ENCODE measurements around the gene GPC5.
"Not testable (repeated sequence)": the region's sequence is repeated elsewhere in the genome, so short reads cannot be mapped to it uniquely, and the experiment has no call there.

The GPC5 gene

DNA sequence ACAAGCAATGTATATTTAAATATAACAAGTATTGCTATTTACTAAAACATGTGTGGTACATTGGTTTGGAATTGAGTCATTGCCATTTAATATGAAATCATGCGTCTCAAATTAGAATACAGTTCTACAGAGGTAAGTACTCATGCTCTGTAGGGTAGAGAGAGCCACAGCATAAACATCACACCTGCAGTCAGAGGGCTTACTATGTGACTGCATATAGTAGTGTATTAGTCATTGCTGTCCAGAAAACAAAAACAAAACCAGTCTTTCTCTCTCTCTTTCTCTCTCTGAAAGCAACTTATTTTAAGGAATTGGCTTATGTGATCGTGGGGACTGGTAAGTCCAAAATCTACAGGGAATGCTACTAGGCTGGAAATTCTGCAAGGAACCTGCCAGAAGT lies 370.3 kb downstream of the GPC5 start:
- DNase-seq (ENCODE audit: extremely low spot score): no peak
- TF ChIP-seq, protein P1, sequence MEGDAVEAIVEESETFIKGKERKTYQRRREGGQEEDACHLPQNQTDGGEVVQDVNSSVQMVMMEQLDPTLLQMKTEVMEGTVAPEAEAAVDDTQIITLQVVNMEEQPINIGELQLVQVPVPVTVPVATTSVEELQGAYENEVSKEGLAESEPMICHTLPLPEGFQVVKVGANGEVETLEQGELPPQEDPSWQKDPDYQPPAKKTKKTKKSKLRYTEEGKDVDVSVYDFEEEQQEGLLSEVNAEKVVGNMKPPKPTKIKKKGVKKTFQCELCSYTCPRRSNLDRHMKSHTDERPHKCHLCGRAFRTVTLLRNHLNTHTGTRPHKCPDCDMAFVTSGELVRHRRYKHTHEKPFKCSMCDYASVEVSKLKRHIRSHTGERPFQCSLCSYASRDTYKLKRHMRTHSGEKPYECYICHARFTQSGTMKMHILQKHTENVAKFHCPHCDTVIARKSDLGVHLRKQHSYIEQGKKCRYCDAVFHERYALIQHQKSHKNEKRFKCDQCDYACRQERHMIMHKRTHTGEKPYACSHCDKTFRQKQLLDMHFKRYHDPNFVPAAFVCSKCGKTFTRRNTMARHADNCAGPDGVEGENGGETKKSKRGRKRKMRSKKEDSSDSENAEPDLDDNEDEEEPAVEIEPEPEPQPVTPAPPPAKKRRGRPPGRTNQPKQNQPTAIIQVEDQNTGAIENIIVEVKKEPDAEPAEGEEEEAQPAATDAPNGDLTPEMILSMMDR (IDR thresholded peaks at IDR 0.05; ENCODE audit: control extremely low read depth, extremely low read depth, low read depth, missing control alignments): no peak
- ChIA-PET CTCF (no interaction called here), POLR2A (no interaction called here)

GRCh38 chr13:91771229-91771628 lies 372.8 kb downstream of the GPC5 start:
- TF ChIP-seq, protein P1 (IDR thresholded peaks at IDR 0.05; ENCODE audit: control extremely low read depth, extremely low read depth, low read depth, missing control alignments): no peak
- no peak for DNase-seq (ENCODE audit: extremely low spot score)
- POLR2A ChIA-PET: no interaction called here
- CTCF ChIA-PET: no interaction called here

GRCh38 chr13:91773591-91774227 lies 375.3 kb downstream of the GPC5 start:
- TF ChIP-seq, protein P1 (IDR thresholded peaks at IDR 0.05; ENCODE audit: control extremely low read depth, extremely low read depth, low read depth, missing control alignments): no peak
- ChIA-PET CTCF (interaction anchor here (0.6 kb wide), 1 partner anchor 53 kb away, joined by 3 read pairs; no protein-coding TSS in a partner anchor), POLR2A (no interaction called here)
- no peak for DNase-seq (ENCODE audit: extremely low spot score)

DNA sequence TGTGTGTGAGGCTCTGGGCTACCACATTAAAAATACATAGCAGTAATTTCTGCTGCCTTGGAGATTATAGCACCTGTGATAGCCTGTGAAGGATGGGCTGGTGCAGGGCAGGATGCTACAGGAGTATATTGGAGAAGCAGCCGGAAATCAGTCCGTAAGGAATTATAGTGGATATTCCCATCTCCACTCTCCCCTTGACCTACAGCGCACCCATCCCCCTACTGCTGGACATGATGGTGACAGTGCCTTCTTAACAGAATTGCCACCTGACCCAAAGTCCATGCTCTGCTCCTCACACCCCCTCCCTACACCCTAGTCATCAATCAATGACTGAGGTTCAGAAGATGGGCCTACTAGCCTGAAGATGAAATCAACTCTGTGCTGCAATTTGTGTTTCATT lies 376.0 kb downstream of the GPC5 start:
- POLR2A ChIA-PET: no interaction called here
- no peak for DNase-seq (ENCODE audit: extremely low spot score)
- TF ChIP-seq, protein P1 (IDR thresholded peaks at IDR 0.05; ENCODE audit: control extremely low read depth, extremely low read depth, low read depth, missing control alignments): no peak
- CTCF ChIA-PET: no interaction called here

- ChIA-PET POLR2A (no interaction called here), CTCF (no interaction called here)
- TF ChIP-seq, protein P1 (IDR thresholded peaks at IDR 0.05; ENCODE audit: control extremely low read depth, extremely low read depth, low read depth, missing control alignments): no peak
- DNase-seq (ENCODE audit: extremely low spot score): no peak
These were observed 378.3 kb downstream of the GPC5 start for GRCh38 chr13:91776611-91777193.

- POLR2A ChIA-PET: no interaction called here
- CTCF ChIA-PET: no interaction called here
These were observed 379.7 kb downstream of the GPC5 start for GRCh38 chr13:91778123-91778522.

GRCh38 chr13:91781982-91782691 lies 383.7 kb downstream of the GPC5 start:
- POLR2A ChIA-PET; DNase-seq (ENCODE audit: extremely low spot score): not testable (repeated sequence)
- CTCF ChIA-PET: interaction anchor here (0.8 kb wide), 1 partner anchor 9 kb away, joined by 4 read pairs; no protein-coding TSS in a partner anchor

More at GRCh38 chr13:91778123-91778522, 379.7 kb downstream of the GPC5 start:
- TF ChIP-seq, protein P1 (IDR thresholded peaks at IDR 0.05; ENCODE audit: control extremely low read depth, extremely low read depth, low read depth, missing control alignments): no peak
- no peak for DNase-seq (ENCODE audit: extremely low spot score)

All from GM10248 (cell line).